ENCODE measurements around the gene FIBCD1. TPM values are rescaled to one million over a fixed set of nuclear protein-coding genes. Genes with fewer than 3 reads are reported as not detected.
"Not testable (repeated sequence)": the region's sequence is repeated elsewhere in the genome, so short reads cannot be mapped to it uniquely, and the experiment has no call there.

The FIBCD1 gene
- total RNA-seq, 1 donor: 0.27 TPM

DNA sequence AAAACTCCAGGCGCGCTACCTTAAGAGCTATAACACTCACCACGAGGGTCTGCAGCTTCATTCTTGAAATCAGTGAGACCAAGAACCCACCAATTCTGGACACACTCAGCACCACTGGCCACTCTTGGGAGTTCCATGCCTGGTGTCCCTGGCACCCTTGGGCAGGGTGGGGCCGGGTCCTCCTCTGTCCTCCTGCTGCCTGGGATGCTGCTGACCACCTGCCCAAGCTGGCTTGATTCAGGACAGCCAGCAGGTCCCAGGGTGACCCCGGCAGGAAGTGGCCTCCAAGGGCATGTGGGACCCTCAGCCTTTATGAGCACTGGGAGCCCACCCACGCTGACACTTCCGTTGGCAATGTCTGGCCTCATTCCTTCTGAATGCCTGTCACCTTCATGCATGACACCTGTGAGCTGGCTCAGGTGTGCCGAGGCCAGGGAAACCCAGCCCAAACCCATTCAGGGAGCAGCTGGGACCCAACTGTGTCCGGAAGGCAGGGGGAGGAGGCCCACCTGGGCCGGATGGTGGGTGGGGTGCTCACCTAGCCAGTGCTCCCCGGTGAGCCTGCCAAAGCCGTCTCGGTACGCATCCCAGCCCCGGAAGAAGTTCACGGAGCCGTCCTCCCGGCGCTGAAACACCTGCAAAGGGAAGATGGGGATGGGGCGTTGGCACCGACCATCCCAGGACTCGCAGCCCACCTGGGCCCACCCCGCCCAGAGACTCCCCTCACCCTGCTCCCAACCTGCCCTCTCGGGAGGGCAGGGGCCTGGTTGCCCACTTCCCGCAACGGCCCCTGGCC is 27.6 kb downstream of the FIBCD1 start:
- no peak overlapping the region for H3K4me3 ChIP-seq (ENCODE audit: low read depth, low read length)
- TF ChIP-seq, protein P1, sequence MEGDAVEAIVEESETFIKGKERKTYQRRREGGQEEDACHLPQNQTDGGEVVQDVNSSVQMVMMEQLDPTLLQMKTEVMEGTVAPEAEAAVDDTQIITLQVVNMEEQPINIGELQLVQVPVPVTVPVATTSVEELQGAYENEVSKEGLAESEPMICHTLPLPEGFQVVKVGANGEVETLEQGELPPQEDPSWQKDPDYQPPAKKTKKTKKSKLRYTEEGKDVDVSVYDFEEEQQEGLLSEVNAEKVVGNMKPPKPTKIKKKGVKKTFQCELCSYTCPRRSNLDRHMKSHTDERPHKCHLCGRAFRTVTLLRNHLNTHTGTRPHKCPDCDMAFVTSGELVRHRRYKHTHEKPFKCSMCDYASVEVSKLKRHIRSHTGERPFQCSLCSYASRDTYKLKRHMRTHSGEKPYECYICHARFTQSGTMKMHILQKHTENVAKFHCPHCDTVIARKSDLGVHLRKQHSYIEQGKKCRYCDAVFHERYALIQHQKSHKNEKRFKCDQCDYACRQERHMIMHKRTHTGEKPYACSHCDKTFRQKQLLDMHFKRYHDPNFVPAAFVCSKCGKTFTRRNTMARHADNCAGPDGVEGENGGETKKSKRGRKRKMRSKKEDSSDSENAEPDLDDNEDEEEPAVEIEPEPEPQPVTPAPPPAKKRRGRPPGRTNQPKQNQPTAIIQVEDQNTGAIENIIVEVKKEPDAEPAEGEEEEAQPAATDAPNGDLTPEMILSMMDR (IDR thresholded peaks at IDR 0.05; ENCODE audit: insufficient read depth, low read length): no peak
- no peak for DNase-seq (ENCODE audit: low read depth)

DNA sequence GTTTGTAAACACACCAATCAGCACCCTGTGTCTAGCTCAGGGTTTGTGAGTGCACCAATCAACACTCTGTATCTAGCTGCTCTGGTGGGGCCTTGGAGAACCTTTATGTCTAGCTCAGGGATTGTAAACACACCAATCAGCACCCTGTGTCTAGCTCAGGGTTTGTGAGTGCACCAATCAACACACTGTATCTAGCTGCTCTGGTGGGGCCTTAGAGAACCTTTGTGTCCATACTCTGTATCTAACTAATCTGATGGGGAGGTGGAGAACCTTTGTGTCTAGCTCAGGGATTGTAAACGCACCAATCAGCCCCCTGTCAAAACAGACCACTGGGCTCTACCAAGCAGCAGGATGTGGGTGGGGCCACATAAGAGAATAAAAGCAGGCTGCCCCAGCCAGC is 28.4 kb downstream of the FIBCD1 start:
- DNase-seq (ENCODE audit: low read depth); H3K4me3 ChIP-seq (ENCODE audit: low read depth, low read length): not testable (repeated sequence)

DNA sequence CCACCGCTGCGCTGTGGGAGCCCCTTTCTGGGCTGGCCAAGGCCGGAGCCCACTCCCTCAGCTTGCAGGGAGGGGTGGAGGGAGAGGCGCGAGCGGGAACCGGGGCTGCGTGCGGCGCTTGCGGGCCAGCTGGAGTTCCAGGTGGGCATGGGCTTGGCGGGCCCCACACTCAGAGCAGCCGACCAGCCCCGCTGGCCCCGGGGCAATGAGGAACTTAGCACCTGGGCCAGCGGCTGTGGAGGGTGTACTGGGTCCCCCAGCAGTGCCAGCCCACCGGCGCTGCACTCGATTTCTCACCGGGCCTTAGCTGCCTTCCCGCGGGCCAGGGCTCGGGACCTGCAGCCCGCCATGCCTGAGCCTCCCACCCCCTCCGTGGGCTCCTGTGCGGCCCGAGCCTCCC is 29.0 kb downstream of the FIBCD1 start:
- not testable (repeated sequence) for H3K4me3 ChIP-seq (ENCODE audit: low read depth, low read length); DNase-seq (ENCODE audit: low read depth)

DNA sequence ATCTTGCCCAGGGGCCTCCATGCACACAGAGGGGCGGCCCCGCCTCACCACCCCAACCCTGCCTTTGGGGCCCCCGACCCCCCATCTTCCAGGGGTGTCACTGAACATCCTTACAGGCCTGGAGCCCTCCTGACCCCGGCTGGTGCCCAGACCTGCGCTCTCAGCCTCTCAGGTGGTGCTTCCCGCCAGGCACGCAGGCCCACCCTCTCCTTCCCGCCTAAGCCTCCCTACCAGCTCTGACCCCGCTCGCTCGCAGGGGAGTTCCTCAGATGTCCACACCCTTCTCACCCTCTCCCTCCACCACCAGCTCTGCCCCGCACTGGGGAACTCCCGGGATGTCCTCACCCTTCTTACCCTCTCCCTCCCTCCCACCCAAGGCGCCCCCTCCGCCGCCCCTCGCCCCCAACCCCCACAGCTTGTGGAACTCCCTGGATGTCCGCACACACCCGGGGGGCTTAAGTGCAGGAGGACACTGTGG is 30.1 kb downstream of the FIBCD1 start:
- H3K4me3 ChIP-seq (ENCODE audit: low read depth, low read length): no peak overlapping the region
- TF ChIP-seq, protein P1 (IDR thresholded peaks at IDR 0.05; ENCODE audit: insufficient read depth, low read length): no peak

DNA sequence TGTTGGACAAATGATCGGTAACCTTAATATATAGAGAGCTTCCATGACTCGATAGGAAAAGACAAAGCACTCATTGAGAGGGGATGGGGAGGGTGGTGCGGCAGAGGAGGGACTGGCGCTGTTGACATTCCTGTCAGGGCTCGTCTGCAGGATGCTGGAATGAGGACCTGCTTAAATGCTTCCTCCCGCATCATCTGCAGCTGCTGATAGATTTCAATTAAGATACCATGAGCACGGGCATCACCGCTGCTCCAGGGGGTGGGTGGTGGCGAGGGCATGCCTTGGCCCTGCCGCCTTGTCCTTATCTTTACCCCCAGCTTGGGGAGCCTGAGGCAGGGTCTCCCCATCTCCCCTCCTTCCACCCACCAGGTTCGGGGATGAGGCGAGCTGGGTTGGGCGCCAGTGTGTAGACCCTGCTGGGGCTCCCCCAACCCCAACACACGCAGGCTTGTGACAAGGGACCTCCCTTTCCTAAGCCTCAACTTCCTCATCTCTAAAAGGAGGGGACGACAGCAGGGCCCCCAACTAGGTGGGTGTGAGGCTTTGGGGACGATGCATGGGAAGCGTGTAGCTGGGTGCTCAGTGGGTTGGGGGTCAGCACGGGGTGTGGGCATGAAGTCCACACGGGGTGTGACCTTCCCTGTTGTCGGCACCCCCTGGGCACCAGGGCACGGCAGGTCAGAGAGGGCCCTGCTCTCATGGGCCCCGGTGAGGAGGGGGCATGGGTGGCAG is 30.7 kb downstream of the FIBCD1 start:
- H3K4me3 ChIP-seq (ENCODE audit: low read depth, low read length): no peak overlapping the region
- DNase-seq (ENCODE audit: low read depth): no peak
- TF ChIP-seq, protein P1 (IDR thresholded peaks at IDR 0.05; ENCODE audit: insufficient read depth, low read length): no peak

More for the DNA sequence above, 30.1 kb downstream of the FIBCD1 start:
- no peak for DNase-seq (ENCODE audit: low read depth)

DNA sequence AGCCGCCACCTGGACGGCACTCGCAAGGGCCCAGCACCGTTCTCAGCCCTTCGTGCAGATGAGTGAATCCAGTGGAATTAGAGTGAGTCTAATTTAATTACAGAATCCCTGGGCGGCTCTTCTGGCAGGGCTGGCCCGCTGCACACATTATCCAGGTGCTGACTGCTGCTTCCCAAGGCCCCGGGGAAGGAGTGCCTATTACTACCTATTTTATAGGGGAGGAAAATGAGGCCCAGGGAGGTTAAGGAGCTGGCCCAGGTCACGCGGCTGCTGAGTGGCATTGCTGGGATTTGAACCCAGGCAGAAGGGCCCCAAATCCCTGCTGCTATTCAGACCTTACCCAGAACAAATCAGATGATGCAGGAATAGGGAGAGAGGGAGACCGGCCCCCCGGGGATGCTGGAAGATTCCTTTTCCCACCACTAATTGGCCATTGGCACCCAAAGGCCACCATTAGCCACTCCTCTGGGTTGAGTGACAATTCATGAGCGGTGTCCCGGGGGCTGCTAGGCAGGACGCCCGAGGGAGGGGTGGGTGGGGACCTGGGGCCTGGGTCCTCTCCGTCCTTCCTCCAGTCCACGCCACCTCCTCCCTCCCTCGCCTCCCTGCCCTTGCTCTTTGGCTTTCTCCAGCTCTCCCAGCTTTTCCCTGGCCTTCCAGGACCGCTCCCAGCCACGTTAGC is 32.2 kb downstream of the FIBCD1 start:
- TF ChIP-seq, protein P1 (IDR thresholded peaks at IDR 0.05; ENCODE audit: insufficient read depth, low read length): no peak
- no peak for DNase-seq (ENCODE audit: low read depth)
- no peak overlapping the region for H3K4me3 ChIP-seq (ENCODE audit: low read depth, low read length)

DNA sequence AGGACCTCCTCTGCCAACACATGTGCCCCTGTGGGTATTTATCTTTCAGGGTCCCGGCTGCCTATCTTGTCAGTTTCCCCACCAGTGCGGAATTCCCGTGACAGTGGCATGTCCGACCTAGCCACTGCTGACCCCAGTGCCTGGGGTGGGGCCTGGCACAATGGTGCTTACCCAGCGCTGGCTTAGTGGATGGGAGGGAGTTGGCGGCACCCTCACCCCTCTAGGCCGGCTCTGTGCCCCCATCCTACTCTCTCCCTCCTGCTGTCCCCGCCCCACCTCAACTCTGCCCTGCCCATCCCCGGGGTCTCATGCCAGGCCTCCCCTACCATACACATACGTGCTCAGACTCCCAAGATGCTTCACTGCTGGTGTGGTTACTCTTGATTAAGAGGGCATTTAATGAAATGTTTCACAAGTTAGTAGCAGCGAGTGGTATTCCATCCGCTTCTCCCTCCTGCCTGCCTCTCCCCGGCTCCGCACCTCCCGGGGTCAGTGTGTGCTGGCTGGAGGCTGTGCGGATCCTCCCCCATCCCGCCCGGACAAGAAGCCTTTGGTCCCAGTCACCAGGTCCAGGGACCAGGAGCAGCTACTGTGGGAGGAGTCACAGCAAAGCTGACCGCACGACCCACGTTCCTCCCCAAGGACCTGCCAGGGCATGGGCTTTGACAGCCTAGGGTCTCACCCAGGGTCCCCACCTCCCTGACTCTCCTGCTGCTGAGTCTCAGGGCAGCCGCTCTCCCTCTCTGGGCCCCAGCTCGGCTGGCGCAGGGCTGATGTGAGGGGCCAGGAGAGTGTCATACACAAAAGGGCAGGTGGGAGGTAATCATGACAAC is 32.9 kb downstream of the FIBCD1 start:
- H3K4me3 ChIP-seq (ENCODE audit: low read depth, low read length): no peak overlapping the region
- TF ChIP-seq, protein P1 (IDR thresholded peaks at IDR 0.05; ENCODE audit: insufficient read depth, low read length): no peak
- DNase-seq (ENCODE audit: low read depth): no peak
